ENCODE results near the gene RNPEP.
A peak's percentile ranks its signal among the peaks of the same experiment; 100 is the strongest.
"Not testable (repeated sequence)": the region's sequence is repeated elsewhere in the genome, so short reads cannot be mapped to it uniquely, and the experiment has no call there.

Gene RNPEP, protein sequence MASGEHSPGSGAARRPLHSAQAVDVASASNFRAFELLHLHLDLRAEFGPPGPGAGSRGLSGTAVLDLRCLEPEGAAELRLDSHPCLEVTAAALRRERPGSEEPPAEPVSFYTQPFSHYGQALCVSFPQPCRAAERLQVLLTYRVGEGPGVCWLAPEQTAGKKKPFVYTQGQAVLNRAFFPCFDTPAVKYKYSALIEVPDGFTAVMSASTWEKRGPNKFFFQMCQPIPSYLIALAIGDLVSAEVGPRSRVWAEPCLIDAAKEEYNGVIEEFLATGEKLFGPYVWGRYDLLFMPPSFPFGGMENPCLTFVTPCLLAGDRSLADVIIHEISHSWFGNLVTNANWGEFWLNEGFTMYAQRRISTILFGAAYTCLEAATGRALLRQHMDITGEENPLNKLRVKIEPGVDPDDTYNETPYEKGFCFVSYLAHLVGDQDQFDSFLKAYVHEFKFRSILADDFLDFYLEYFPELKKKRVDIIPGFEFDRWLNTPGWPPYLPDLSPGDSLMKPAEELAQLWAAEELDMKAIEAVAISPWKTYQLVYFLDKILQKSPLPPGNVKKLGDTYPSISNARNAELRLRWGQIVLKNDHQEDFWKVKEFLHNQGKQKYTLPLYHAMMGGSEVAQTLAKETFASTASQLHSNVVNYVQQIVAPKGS

DNA sequence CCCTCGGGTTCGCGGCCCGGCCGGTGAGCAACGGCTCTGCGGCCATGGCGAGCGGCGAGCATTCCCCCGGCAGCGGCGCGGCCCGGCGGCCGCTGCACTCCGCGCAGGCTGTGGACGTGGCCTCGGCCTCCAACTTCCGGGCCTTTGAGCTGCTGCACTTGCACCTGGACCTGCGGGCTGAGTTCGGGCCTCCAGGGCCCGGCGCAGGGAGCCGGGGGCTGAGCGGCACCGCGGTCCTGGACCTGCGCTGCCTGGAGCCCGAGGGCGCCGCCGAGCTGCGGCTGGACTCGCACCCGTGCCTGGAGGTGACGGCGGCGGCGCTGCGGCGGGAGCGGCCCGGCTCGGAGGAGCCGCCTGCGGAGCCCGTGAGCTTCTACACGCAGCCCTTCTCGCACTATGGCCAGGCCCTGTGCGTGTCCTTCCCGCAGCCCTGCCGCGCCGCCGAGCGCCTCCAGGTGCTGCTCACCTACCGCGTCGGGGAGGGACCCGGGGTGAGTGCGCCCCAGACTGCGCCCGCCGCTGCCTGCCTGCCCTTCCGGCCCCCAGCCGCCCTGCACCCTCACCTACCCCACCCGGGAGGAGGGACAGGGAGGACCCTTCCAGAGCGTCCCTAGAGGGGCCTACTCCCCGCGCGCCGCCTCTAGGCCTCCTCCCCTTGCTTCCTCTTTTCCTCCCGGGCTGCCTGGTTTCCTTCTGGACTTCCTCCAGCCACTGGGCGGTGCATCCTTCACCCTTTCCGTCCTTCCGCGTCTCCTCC is at the start of gene RNPEP:
Gene RNPEP (plus strand): TSS at position 26 of the 757 bp plus-strand sequence. CDS start 19 bp downstream, at position 45.
- H3K4me3 ChIP-seq (ENCODE audit: low read length): peak within 1 kb of the TSS; percentile 80
- no peaks in the 10 kb centered on the region for H3K9me3 ChIP-seq (ENCODE audit: control insufficient read depth, low read length)
- peak within 1 kb of the TSS; percentile 79 for H3K9ac ChIP-seq (ENCODE audit: low read length)
- H3K36me3 ChIP-seq (ENCODE audit: control insufficient read depth, insufficient read depth, low read length): no peaks in the 10 kb centered on the region
- peaks cover 14% of the 10 kb centered on the region for H3K4me1 ChIP-seq (ENCODE audit: control insufficient read depth, insufficient read depth, low read length)
- no peaks in the 10 kb centered on the region for H3K27me3 ChIP-seq (ENCODE audit: control insufficient read depth, insufficient read depth, low read length)

DNA sequence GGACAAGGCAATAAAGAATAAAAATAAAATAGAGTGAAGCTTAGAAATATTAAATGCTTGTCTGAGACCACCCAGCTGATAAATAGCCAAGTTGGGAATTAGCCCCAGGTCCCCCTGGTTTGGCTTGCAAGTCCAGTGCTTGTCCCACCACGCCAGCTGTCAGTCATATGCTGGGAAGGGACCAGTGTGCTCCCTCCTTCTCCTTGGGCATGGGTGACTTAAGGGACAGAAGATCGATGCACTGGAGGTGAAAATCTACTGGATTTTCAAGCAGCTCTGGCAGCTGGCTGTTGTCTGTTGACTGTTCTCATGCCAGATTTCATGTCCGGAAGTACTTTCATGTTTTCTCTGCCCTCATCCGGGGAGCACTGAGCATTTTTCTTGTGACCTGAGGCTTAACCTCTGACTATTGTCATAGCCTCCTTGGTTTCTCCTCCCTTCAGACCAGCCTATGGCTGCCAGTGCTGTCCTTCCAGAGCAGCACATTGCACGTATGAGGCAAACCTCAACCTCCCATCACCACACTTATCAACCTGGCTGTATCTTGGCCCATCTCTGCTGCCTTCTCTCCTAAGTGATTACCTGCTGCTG is 48.5 kb upstream of the RNPEP start:
- H3K9ac ChIP-seq (ENCODE audit: low read length): no peak overlapping the region

DNA sequence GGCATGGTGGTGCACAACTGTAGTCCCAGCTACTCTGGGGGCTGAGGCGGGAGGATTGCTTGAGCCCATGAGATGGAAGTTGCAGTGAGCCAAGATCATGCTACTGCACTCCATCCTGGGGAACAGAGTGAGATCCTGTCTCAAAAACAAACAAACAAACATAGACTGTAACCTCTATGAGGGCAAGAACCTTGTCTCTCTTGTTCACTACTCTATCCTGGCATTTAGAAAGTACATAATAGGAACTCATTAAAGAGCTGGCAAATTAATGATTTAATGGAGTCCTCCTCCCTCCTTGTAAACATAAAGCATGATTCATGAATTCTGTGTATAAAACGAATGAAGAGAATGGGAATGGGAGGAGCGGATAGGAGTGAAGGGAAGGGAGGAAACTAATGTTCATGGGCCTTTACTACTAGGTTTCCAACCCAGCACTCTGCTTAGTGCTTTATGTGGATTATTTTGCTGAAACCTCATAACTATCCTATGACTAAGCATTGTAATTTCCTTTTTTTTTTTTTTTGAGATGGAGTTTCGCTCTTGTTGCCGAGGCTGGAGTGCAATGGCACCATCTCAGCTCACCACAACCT is 44.7 kb upstream of the RNPEP start:
- Histone ChIP-seq H3K36me3 (ENCODE audit: control insufficient read depth, insufficient read depth, low read length) (no peaks in the 10 kb centered on the region), H3K27me3 (ENCODE audit: control insufficient read depth, insufficient read depth, low read length) (no peaks in the 10 kb centered on the region), H3K9me3 (ENCODE audit: control insufficient read depth, low read length) (no peaks in the 10 kb centered on the region), H3K4me3 (ENCODE audit: low read length) (no peak overlapping the region), H3K4me1 (ENCODE audit: control insufficient read depth, insufficient read depth, low read length) (peaks cover 22% of the 10 kb centered on the region), H3K9ac (ENCODE audit: low read length) (no peak overlapping the region)

More for the DNA sequence above, 48.5 kb upstream of the RNPEP start:
- Histone ChIP-seq H3K27me3 (ENCODE audit: control insufficient read depth, insufficient read depth, low read length) (no peaks in the 10 kb centered on the region), H3K9me3 (ENCODE audit: control insufficient read depth, low read length) (no peaks in the 10 kb centered on the region), H3K36me3 (ENCODE audit: control insufficient read depth, insufficient read depth, low read length) (no peaks in the 10 kb centered on the region), H3K4me1 (ENCODE audit: control insufficient read depth, insufficient read depth, low read length) (peaks cover 12% of the 10 kb centered on the region), H3K4me3 (ENCODE audit: low read length) (no peak overlapping the region)

DNA sequence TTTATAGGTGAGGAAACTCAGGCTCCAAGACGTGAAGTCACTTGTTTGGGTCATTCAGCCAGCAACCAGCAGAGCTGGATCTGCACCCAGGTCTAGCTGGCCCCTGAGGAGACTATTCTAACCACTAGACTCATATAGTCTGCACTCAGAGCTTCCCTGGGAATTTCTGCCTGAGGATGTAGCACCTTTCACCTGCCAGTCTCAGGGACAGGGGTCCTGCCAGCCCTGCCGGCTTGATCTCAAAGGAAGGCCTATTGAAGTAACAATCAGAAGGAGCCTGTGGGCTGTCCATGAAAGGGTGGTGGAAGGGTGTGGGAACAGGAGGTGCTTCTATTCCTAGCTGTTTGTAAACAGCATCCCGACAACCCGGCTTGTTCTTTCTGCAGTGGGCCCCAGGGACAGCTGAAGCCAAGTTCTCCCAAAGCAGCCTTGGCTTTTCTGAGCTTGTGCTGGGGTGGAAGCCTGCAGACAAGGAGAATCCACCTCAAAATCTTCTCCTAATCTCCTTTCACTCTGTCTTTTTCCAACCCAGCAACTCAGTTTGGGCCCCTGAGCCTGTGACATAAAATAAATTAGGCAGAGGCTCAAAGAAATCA is 43.9 kb upstream of the RNPEP start:
- H3K9me3 ChIP-seq (ENCODE audit: control insufficient read depth, low read length): no peaks in the 10 kb centered on the region
- H3K9ac ChIP-seq (ENCODE audit: low read length): no peak overlapping the region
- peaks cover 22% of the 10 kb centered on the region for H3K4me1 ChIP-seq (ENCODE audit: control insufficient read depth, insufficient read depth, low read length)
- H3K36me3 ChIP-seq (ENCODE audit: control insufficient read depth, insufficient read depth, low read length): no peaks in the 10 kb centered on the region
- H3K27me3 ChIP-seq (ENCODE audit: control insufficient read depth, insufficient read depth, low read length): no peaks in the 10 kb centered on the region
- H3K4me3 ChIP-seq (ENCODE audit: low read length): no peak overlapping the region

DNA sequence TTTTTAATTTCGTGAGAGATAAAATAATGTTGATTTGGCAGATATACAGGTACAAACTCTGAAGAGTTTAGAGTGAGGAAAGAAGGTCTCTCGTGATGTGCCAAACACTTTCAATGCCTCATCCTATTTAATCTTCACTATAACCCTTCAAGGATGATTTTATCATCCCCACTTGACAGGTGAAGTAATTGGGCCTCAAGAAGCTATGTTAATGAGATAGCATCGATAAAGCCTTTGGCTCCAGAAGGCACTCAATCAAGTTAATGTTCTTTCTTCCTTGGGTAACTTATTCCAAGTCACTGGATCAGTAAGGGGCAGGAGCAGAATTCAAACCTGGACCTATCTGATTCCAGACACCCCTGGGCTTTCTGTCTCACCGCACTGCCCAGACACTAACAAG is 43.3 kb upstream of the RNPEP start:
- H3K9me3 ChIP-seq (ENCODE audit: control insufficient read depth, low read length): no peaks in the 10 kb centered on the region
- H3K4me3 ChIP-seq (ENCODE audit: low read length): no peak overlapping the region
- H3K36me3 ChIP-seq (ENCODE audit: control insufficient read depth, insufficient read depth, low read length): no peaks in the 10 kb centered on the region
- peaks cover 22% of the 10 kb centered on the region for H3K4me1 ChIP-seq (ENCODE audit: control insufficient read depth, insufficient read depth, low read length)
- no peak overlapping the region for H3K9ac ChIP-seq (ENCODE audit: low read length)
- no peaks in the 10 kb centered on the region for H3K27me3 ChIP-seq (ENCODE audit: control insufficient read depth, insufficient read depth, low read length)

DNA sequence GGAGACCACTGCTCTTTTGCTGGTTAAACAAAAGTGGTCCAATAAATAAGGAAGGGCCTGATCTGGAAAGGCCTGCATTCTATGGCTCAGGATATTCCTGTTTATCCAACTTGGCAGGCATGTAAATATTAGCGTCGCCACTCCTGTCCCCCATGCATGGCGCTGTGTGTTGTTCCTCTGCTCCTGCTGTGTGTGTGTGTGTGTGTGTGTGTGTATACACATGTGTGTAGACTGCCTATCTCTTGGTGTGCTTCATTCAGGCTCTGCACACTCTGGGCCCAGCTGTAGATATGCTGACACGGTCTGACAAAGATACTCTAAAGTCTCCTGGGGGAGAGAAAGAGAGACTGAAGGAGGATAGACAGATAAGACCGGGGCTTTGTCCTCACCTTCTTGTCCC is 42.9 kb upstream of the RNPEP start:
- Histone ChIP-seq H3K4me3 (ENCODE audit: low read length) (no peak overlapping the region), H3K36me3 (ENCODE audit: control insufficient read depth, insufficient read depth, low read length) (no peaks in the 10 kb centered on the region), H3K4me1 (ENCODE audit: control insufficient read depth, insufficient read depth, low read length) (peaks cover 22% of the 10 kb centered on the region), H3K27me3 (ENCODE audit: control insufficient read depth, insufficient read depth, low read length) (no peaks in the 10 kb centered on the region), H3K9me3 (ENCODE audit: control insufficient read depth, low read length) (no peaks in the 10 kb centered on the region), H3K9ac (ENCODE audit: low read length) (no peak overlapping the region)

DNA sequence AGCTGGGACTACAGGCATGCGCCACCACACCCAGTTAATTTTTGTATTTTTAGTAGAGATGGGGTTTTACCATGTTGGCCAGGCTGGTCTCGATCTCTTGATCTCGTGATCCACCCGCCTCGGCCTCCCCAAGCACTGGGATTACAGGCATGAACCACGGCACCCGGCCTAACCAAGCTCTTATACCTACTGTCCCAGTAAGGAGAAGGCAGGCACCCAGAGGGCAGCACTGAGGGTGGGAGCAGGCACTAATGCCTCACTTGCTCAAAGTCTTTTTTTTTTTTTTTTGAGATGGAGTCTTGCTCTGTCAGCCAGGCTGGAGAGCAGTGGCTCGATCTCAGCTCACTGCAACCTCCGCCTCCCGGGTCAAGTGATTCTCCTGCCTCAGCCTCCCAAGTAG is 42.1 kb upstream of the RNPEP start:
- H3K4me1 ChIP-seq (ENCODE audit: control insufficient read depth, insufficient read depth, low read length): peaks cover 22% of the 10 kb centered on the region
- H3K36me3 ChIP-seq (ENCODE audit: control insufficient read depth, insufficient read depth, low read length); H3K4me3 ChIP-seq (ENCODE audit: low read length); H3K9me3 ChIP-seq (ENCODE audit: control insufficient read depth, low read length); H3K9ac ChIP-seq (ENCODE audit: low read length); H3K27me3 ChIP-seq (ENCODE audit: control insufficient read depth, insufficient read depth, low read length): not testable (repeated sequence)

DNA sequence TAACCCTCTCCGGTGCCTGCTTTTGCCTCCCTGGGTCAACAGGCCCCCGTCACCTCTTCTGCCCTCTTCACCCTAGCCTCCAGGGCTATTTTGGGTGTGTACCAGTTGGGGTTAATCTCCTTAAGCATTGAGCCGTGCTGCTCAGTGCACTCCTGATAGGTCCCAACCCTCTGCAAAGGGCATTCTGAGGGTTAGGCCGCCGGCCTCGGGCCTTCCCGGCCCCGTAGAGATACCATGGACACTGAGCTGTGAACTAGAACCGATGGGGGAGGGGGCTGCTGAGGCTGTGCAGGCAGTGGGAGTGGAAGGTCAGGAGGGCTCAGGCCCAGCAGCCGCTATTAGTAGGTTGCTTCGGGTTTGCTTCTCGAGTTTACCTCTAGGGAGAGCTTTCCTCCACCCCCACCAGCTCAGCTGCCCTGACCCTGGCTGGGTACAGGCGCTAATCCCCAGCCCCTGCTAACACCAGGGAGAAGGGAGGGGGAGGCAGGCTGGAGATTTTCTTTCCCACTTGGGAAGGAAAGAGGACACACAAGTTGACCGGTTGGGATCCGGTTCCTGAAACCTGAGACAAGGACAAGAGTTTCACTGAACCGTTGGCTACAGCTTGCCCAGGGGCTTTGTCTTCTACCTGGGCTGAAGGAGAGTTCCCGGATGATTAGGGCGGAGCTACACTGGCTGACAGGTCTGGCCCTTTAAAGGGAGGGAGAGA is 40.9 kb upstream of the RNPEP start:
- no peaks in the 10 kb centered on the region for H3K9me3 ChIP-seq (ENCODE audit: control insufficient read depth, low read length)
- H3K4me3 ChIP-seq (ENCODE audit: low read length): no peak overlapping the region

DNA sequence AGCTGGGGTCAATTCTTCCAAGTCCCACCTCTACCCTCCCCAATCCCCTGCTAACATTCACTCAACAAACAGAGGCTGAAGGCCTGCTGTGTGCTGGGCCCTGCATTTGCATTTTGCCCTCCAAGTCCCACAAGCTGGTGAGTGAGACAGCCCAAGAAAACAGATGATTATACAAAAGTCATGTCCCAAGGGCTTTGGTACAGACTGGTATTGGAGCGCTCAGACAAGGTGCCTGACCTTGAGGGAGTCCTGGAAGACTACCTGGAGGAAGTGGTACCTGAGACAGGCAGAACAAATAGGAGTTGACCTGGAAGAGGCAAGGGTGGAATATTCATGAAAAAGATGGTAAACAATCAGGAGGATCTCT is 40.3 kb upstream of the RNPEP start:
- Histone ChIP-seq H3K4me3 (ENCODE audit: low read length) (no peak overlapping the region), H3K27me3 (ENCODE audit: control insufficient read depth, insufficient read depth, low read length) (peaks cover 22% of the 10 kb centered on the region), H3K36me3 (ENCODE audit: control insufficient read depth, insufficient read depth, low read length) (no peaks in the 10 kb centered on the region), H3K4me1 (ENCODE audit: control insufficient read depth, insufficient read depth, low read length) (peaks cover 33% of the 10 kb centered on the region), H3K9me3 (ENCODE audit: control insufficient read depth, low read length) (no peaks in the 10 kb centered on the region), H3K9ac (ENCODE audit: low read length) (peak overlapping the region; percentile 3)

More for the DNA sequence above, 40.9 kb upstream of the RNPEP start:
- no peaks in the 10 kb centered on the region for H3K36me3 ChIP-seq (ENCODE audit: control insufficient read depth, insufficient read depth, low read length)
- peaks cover 29% of the 10 kb centered on the region for H3K4me1 ChIP-seq (ENCODE audit: control insufficient read depth, insufficient read depth, low read length)
- peaks cover 16% of the 10 kb centered on the region for H3K27me3 ChIP-seq (ENCODE audit: control insufficient read depth, insufficient read depth, low read length)
- peak overlapping the region; percentile 3 for H3K9ac ChIP-seq (ENCODE audit: low read length)

DNA sequence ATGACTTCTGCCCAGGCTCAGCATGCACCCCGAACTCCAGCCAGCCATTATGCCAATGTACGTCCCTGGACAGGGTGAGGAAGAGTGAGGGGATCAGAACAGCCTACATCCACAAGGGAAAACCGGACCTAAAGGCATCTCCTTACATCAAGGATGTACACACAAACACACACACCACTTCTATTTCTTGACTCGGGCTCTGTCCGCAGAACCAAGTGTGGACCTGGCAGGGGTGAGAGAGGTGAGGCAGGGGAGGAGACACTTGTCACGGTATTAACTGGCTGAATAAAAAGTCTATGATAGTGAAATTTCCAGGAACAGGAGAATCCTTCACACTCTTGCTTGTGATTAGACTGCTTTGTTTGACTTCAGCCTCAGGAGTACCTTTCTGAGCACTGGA is 38.4 kb upstream of the RNPEP start:
- no peaks in the 10 kb centered on the region for H3K9me3 ChIP-seq (ENCODE audit: control insufficient read depth, low read length)
- H3K9ac ChIP-seq (ENCODE audit: low read length): peak overlapping the region; percentile 10
- H3K4me3 ChIP-seq (ENCODE audit: low read length): no peak overlapping the region
- H3K4me1 ChIP-seq (ENCODE audit: control insufficient read depth, insufficient read depth, low read length): peaks cover 20% of the 10 kb centered on the region
- H3K36me3 ChIP-seq (ENCODE audit: control insufficient read depth, insufficient read depth, low read length): no peaks in the 10 kb centered on the region
- H3K27me3 ChIP-seq (ENCODE audit: control insufficient read depth, insufficient read depth, low read length): peaks cover 33% of the 10 kb centered on the region

DNA sequence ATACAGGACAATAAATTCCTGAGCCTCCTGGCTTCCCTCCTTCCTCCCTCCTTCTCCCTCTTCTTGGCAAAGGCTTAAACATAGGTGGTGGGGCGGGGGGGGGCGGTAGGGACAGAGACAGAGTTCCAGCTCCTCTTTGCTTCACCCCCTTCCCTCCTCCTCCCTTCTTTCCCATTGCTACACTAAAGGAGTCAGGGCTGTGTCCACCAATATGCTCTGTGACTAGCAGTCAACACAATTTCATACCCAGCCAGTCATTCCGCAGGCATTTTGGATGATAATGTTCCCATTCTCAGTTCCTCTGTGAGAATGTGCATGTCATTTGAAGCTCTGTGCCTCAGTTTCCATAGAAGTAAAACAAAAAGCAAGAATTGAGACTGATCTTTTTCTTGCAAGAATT is 37.8 kb upstream of the RNPEP start:
- Histone ChIP-seq H3K27me3 (ENCODE audit: control insufficient read depth, insufficient read depth, low read length) (peaks cover 33% of the 10 kb centered on the region), H3K36me3 (ENCODE audit: control insufficient read depth, insufficient read depth, low read length) (no peaks in the 10 kb centered on the region), H3K9me3 (ENCODE audit: control insufficient read depth, low read length) (no peaks in the 10 kb centered on the region), H3K4me1 (ENCODE audit: control insufficient read depth, insufficient read depth, low read length) (peaks cover 14% of the 10 kb centered on the region), H3K4me3 (ENCODE audit: low read length) (no peak overlapping the region), H3K9ac (ENCODE audit: low read length) (no peak overlapping the region)

Data from mucosa of stomach (tissue), 1 donor.